IMR-90 (cell line): ENCODE results near the gene IQCE. TPM values are rescaled to one million over a fixed set of nuclear protein-coding genes. Genes with fewer than 3 reads are reported as not detected.

Source experiments
- ATAC-seq: fragments of 200-7000 bp; cut with Tn5 transposase; 2 replicates; pipeline ENCODE4 v1.9.1; 2020; ENCODE audit warnings: low read depth, mild to moderate bottlenecking, moderate library complexity
- BruUV-seq: library from RNA; stranded (reverse); fragments of 400-500 nt; replicated peaks from 2 replicates; lab custom pipeline; 2021; lab: Mats Ljungman, UMichigan
- CTCF ChIA-PET: fragments of 300-600 bp; formaldehyde crosslinking; extraction: SDS; loops from one replicate; lab custom pipeline; 2021; ENCODE audit warnings: antibody characterized with exemption; lab: Yijun Ruan, JAX
- POLR2A ChIA-PET: fragments of 300-600 bp; sonication (Branson Sonifier 250); formaldehyde crosslinking; loops from one replicate; lab custom pipeline; 2022; ENCODE audit warnings: antibody characterized with exemption; ENCODE audit not compliant: unreplicated experiment; lab: Charles Lee
- DNase-seq: peaks from one replicate; pipeline ENCODE4 v3.0.0; 2013
- H2AFZ ChIP-seq: replicated peaks from 2 replicates; pipeline ENCODE3; 2013; ENCODE audit warnings: low read length, mild to moderate bottlenecking; ENCODE audit not compliant: poor library complexity
- H2AK5ac ChIP-seq: 2 replicates; pipeline ENCODE4 v1.6.1; 2013; ENCODE audit warnings: low read depth, low read length, inconsistent platforms
- H2AK9ac ChIP-seq: replicated peaks from 2 replicates; pipeline ENCODE3; 2013; ENCODE audit warnings: mild to moderate bottlenecking, low read depth, low read length, moderate library complexity; ENCODE audit not compliant: poor library complexity
- H2BK120ac ChIP-seq: 2 replicates; pipeline ENCODE4 v1.6.1; 2013; ENCODE audit warnings: low read depth, low read length, inconsistent platforms
- H2BK15ac ChIP-seq: 3 replicates; pipeline ENCODE4 v1.6.1; 2013; ENCODE audit warnings: low read depth, low read length, inconsistent platforms
- H2BK20ac ChIP-seq: 2 replicates; pipeline ENCODE4 v1.6.1; 2013; ENCODE audit warnings: low read depth, mild to moderate bottlenecking, inconsistent platforms, low read length, moderate library complexity
- H2BK5ac ChIP-seq: 2 replicates; pipeline ENCODE4 v1.6.1; 2013; ENCODE audit warnings: mild to moderate bottlenecking, low read depth, low read length, inconsistent platforms; ENCODE audit not compliant: poor library complexity, severe bottlenecking
- H3K14ac ChIP-seq: replicated peaks from 2 replicates; pipeline ENCODE4 v1.6.1; 2013; ENCODE audit warnings: low read depth, low read length, inconsistent platforms
- H3K18ac ChIP-seq: 2 replicates; pipeline ENCODE4 v1.6.1; 2013; ENCODE audit warnings: low read depth, low read length, control low read depth
- H3K23ac ChIP-seq: 2 replicates; pipeline ENCODE4 v1.6.1; 2013; ENCODE audit warnings: low read depth, low read length, inconsistent platforms
- H3K27ac ChIP-seq: 2 replicates; pipeline ENCODE4 v1.5.1; 2013; ENCODE audit warnings: mild to moderate bottlenecking, control low read depth, low read length; ENCODE audit not compliant: insufficient read depth
- H3K27me3 ChIP-seq: 2 replicates; pipeline ENCODE4 v1.6.1; 2013; ENCODE audit warnings: low read length; ENCODE audit not compliant: control insufficient read depth, insufficient read depth
- H3K36me3 ChIP-seq: 2 replicates; pipeline ENCODE4 v1.6.1; 2013; ENCODE audit warnings: low read length, mixed read lengths; ENCODE audit not compliant: control insufficient read depth, insufficient read depth
- H3K4ac ChIP-seq: 2 replicates; pipeline ENCODE4 v1.6.1; 2013; ENCODE audit warnings: low read depth, low read length, inconsistent platforms
- H3K4me1 ChIP-seq: 2 replicates; pipeline ENCODE4 v1.6.1; 2013; ENCODE audit warnings: low read length, mixed read lengths; ENCODE audit not compliant: control insufficient read depth, insufficient read depth
- H3K4me2 ChIP-seq: 2 replicates; pipeline ENCODE4 v1.6.1; 2013; ENCODE audit warnings: low read depth, mild to moderate bottlenecking, control low read depth, low read length, moderate library complexity
- H3K4me3 ChIP-seq: 2 replicates; pipeline ENCODE4 v1.5.1; 2013; ENCODE audit warnings: low read depth, mild to moderate bottlenecking, control low read depth, low read length, moderate library complexity; ENCODE audit not compliant: insufficient read depth
- H3K56ac ChIP-seq: 2 replicates; pipeline ENCODE4 v1.6.1; 2013; ENCODE audit warnings: low read length, inconsistent platforms; ENCODE audit not compliant: insufficient read depth; ENCODE audit errors: extremely low read depth
- H3K79me1 ChIP-seq, 2 experiments: 2 replicates each; pipeline ENCODE4 v1.6.1; 2013; ENCODE audit warnings: low read length in 2 of 2, inconsistent platforms in 1 of 2, low read depth in 1 of 2
- H3K9ac ChIP-seq: 2 replicates; pipeline ENCODE4 v1.6.1; 2013; ENCODE audit warnings: low read depth, low read length, control low read depth
- H3K9me1 ChIP-seq: 2 replicates; pipeline ENCODE4 v1.6.1; 2013; ENCODE audit warnings: low read length, inconsistent platforms; ENCODE audit not compliant: insufficient read depth
- H3K9me3 ChIP-seq: 2 replicates; pipeline ENCODE4 v1.6.1; 2013; ENCODE audit warnings: low read length; ENCODE audit not compliant: control insufficient read depth, insufficient read depth
- H4K20me1 ChIP-seq: 2 replicates; pipeline ENCODE4 v1.6.1; 2013; ENCODE audit warnings: low read length, inconsistent platforms; ENCODE audit not compliant: insufficient read depth
- H4K5ac ChIP-seq: 2 replicates; pipeline ENCODE4 v1.6.1; 2013; ENCODE audit warnings: mild to moderate bottlenecking, low read depth, low read length, control low read depth
- H4K8ac ChIP-seq, 2 experiments: 2 replicates each; pipeline ENCODE4 v1.6.1; 2013; ENCODE audit warnings: low read depth in 2 of 2, low read length in 2 of 2, control low read depth in 1 of 2, inconsistent platforms in 1 of 2
- H4K91ac ChIP-seq: 2 replicates; pipeline ENCODE4 v1.6.1; 2013; ENCODE audit warnings: low read depth, low read length, inconsistent platforms; ENCODE audit not compliant: insufficient read depth
- BHLHE40 ChIP-seq: fragments of 150-350 bp; IDR thresholded peaks from 2 replicates; pipeline ENCODE4 v1.6.1; 2016; ENCODE audit warnings: mild to moderate bottlenecking, low read depth, low read length
- CEBPB ChIP-seq: IDR thresholded peaks from 2 replicates; pipeline ENCODE4 v1.6.1; 2012; ENCODE audit warnings: low read depth, low read length, improper control_type of control experiment
- CHD1 ChIP-seq: IDR thresholded peaks from 2 replicates; pipeline ENCODE4 v1.6.1; 2012; ENCODE audit warnings: low read depth, low read length, improper control_type of control experiment
- FOS ChIP-seq: fragments of 150-350 bp; IDR thresholded peaks from 2 replicates; pipeline ENCODE4 v1.6.1; 2016; ENCODE audit warnings: low read depth, low read length
- MAFK ChIP-seq: IDR thresholded peaks from 2 replicates; pipeline ENCODE4 v1.6.1; 2012; ENCODE audit warnings: low read depth, low read length, improper control_type of control experiment
- MAZ ChIP-seq: IDR thresholded peaks from 2 replicates; pipeline ENCODE4 v1.6.1; 2012; ENCODE audit warnings: low read depth, mild to moderate bottlenecking, low read length, improper control_type of control experiment, moderate library complexity, borderline replicate concordance
- MXI1 ChIP-seq: IDR thresholded peaks from 2 replicates; pipeline ENCODE4 v1.6.1; 2012; ENCODE audit warnings: low read depth, mild to moderate bottlenecking, low read length, moderate library complexity, borderline replicate concordance
- NFE2L2 ChIP-seq: fragments of 150-350 bp; IDR thresholded peaks from 2 replicates; pipeline ENCODE4 v1.6.1; 2016; ENCODE audit warnings: low read depth, mild to moderate bottlenecking, low read length
- POLR2A ChIP-seq: IDR thresholded peaks from 2 replicates; pipeline ENCODE4 v1.6.1; 2012; ENCODE audit warnings: mild to moderate bottlenecking, low read depth, low read length
- RAD21 ChIP-seq: IDR thresholded peaks from 2 replicates; pipeline ENCODE4 v1.6.1; 2012; ENCODE audit warnings: low read length, improper control_type of control experiment
- RCOR1 ChIP-seq: IDR thresholded peaks from 2 replicates; pipeline ENCODE4 v1.6.1; 2012; ENCODE audit warnings: mild to moderate bottlenecking, low read length, improper control_type of control experiment; ENCODE audit not compliant: insufficient replicate concordance
- RFX5 ChIP-seq: IDR thresholded peaks from 2 replicates; pipeline ENCODE4 v1.8.0; 2012; ENCODE audit warnings: low read depth, mild to moderate bottlenecking, low read length, moderate library complexity
- SMC3 ChIP-seq: fragments of 150-350 bp; IDR thresholded peaks from 2 replicates; pipeline ENCODE4 v1.6.1; 2016; ENCODE audit warnings: low read depth, mild to moderate bottlenecking, antibody characterized with exemption, low read length, moderate library complexity
- WGBS, 2 experiments: methylation state at CpG; one replicate each; pipeline versions ENCODE4 v1.1.5 to v1.1.7; 2013; ENCODE audit warnings: missing lambda C conversion rate in 2 of 2; ENCODE audit not compliant: insufficient read length in 1 of 2; ENCODE audit errors: extremely low coverage in 2 of 2; 5-methylcytosine and 5-hydroxymethylcytosine counted together
- dilution Hi-C: fragments of 300-500 bp; cut with HindIII; formaldehyde crosslinking; loops from one replicate; pipeline ENCODE4 v1.14.3; 2018; ENCODE audit warnings: low sequenced_read_pairs; ENCODE audit not compliant: unreplicated experiment
- in situ Hi-C: fragments of 300-500 bp; cut with MboI; formaldehyde crosslinking; loops from 3 replicates; pipeline ENCODE4 v1.14.3; 2019; ENCODE audit warnings: low sequenced_read_pairs, inconsistent platforms, mixed read lengths
- intact Hi-C: fragments of 100-400 bp; cut with micrococcal nuclease; formaldehyde crosslinking; loops from 2 replicates; pipeline ENCODE4 v1.10.0; 2022
- polyA plus RNA-seq, 3 experiments: library from polyadenylated mRNA; depleted of rRNA; stranded (reverse); fragments of >200 nt; gene quantifications; 2 replicates each; pipeline ENCODE4 v1.2.3, GENCODE V29; 2012; ENCODE audit warnings: low replicate concordance in 1 of 3
- total RNA-seq: library from RNA; depleted of rRNA; stranded (reverse); fragments of >200 nt; gene quantifications from 2 replicates; pipeline ENCODE4 v1.2.3, GENCODE V29; 2012
- TF ChIP-seq, protein P1 (sequence below): fragments of 150-350 bp; IDR thresholded peaks from 2 replicates; pipeline ENCODE4 v1.6.1; 2017; ENCODE audit warnings: mild to moderate bottlenecking, antibody characterized with exemption, low read length, low read depth
- TF ChIP-seq, protein P2 (sequence below): fragments of 150-350 bp; IDR thresholded peaks from 2 replicates; pipeline ENCODE4 v1.6.1; 2016; ENCODE audit warnings: low read depth, mild to moderate bottlenecking, low read length, moderate library complexity, borderline replicate concordance
- TF ChIP-seq, protein P3 (sequence below): conservative IDR thresholded peaks from 2 replicates; pipeline ENCODE4 v1.5.1; 2012; ENCODE audit warnings: mild to moderate bottlenecking, low read depth, low read length, improper control_type of control experiment

Gene IQCE
- total and polyA plus RNA-seq, 2 of the 4 experiments (the other 2 are of a cell fraction): 5.0 to 6.3 TPM

DNA sequence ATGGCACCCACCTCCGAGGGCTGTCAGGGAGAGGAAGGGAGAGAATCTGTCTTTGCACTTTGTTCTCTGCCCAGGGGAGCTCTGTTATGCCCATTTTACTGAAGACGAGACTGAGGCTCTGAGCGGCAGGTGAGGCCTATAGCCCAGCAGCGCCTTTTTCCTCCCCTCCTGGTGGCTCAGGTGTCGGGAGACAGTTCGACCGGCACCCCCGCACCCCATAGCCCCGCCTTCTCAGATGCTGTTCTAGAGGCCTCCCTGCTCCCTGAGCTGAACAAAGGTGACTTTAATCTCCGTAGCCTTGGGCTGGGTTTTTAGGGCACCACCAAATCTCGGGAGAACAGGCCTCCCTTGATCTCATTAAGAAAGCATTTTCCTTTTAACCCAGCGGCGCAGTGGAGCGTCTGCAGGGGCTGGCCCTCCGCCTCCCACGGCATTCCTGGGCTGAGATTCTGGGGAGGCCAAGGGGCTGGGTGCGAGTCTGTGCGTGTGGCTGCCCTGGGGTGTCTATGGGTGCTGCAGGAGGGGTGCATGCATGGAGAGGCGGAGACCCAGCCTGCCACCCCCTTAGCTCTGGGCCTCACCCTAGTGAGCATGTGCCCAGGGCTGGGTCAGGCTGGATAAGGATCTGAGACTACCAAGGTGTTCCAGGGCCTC, 35.9 kb upstream of the IQCE start:
- TF ChIP-seq FOS (no peak), SMC3 (no peak), CEBPB (no peak), MAFK (no peak), MAZ (no peak), CHD1 (no peak), MXI1 (no peak), RCOR1 (no peak), BHLHE40 (no peak), POLR2A (no peak), RAD21 (no peak), RFX5 (no peak), NFE2L2 (no peak)
- TF ChIP-seq, protein P1, sequence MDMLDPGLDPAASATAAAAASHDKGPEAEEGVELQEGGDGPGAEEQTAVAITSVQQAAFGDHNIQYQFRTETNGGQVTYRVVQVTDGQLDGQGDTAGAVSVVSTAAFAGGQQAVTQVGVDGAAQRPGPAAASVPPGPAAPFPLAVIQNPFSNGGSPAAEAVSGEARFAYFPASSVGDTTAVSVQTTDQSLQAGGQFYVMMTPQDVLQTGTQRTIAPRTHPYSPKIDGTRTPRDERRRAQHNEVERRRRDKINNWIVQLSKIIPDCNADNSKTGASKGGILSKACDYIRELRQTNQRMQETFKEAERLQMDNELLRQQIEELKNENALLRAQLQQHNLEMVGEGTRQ: no peak
- TF ChIP-seq, protein P2, sequence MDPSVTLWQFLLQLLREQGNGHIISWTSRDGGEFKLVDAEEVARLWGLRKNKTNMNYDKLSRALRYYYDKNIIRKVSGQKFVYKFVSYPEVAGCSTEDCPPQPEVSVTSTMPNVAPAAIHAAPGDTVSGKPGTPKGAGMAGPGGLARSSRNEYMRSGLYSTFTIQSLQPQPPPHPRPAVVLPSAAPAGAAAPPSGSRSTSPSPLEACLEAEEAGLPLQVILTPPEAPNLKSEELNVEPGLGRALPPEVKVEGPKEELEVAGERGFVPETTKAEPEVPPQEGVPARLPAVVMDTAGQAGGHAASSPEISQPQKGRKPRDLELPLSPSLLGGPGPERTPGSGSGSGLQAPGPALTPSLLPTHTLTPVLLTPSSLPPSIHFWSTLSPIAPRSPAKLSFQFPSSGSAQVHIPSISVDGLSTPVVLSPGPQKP: no peak
- TF ChIP-seq, protein P3, sequence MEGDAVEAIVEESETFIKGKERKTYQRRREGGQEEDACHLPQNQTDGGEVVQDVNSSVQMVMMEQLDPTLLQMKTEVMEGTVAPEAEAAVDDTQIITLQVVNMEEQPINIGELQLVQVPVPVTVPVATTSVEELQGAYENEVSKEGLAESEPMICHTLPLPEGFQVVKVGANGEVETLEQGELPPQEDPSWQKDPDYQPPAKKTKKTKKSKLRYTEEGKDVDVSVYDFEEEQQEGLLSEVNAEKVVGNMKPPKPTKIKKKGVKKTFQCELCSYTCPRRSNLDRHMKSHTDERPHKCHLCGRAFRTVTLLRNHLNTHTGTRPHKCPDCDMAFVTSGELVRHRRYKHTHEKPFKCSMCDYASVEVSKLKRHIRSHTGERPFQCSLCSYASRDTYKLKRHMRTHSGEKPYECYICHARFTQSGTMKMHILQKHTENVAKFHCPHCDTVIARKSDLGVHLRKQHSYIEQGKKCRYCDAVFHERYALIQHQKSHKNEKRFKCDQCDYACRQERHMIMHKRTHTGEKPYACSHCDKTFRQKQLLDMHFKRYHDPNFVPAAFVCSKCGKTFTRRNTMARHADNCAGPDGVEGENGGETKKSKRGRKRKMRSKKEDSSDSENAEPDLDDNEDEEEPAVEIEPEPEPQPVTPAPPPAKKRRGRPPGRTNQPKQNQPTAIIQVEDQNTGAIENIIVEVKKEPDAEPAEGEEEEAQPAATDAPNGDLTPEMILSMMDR: no peak
- no peak overlapping the region for H3K27ac ChIP-seq
- H3K14ac ChIP-seq: no peak overlapping the region
- no peak overlapping the region for H2AFZ ChIP-seq
- no peaks in the 10 kb centered on the region for H3K36me3 ChIP-seq
- no TSS peak for BruUV-seq
- intact Hi-C loops: no loop called here
- DNase-seq (no peak), ATAC-seq (no peak)
- H2AK9ac ChIP-seq: peak overlapping the region; percentile 68
- no peak overlapping the region for H2BK5ac ChIP-seq
- H4K5ac ChIP-seq: no peak overlapping the region
- no peak overlapping the region for H2BK15ac ChIP-seq
- H3K4me3 ChIP-seq: no peak overlapping the region
- peaks cover 22% of the 10 kb centered on the region for H3K4me1 ChIP-seq
- peak overlapping the region; percentile 59 for H2AK5ac ChIP-seq
- no peak overlapping the region for H2BK120ac ChIP-seq
- H3K9ac ChIP-seq: no peak overlapping the region
- H3K9me1 ChIP-seq: peaks cover 3% of the 10 kb centered on the region; the same call in 1 of the 2 replicates
- H3K79me1 ChIP-seq: peaks cover 0 to 4% of the 10 kb centered on the region in 2 experiments; a peak in 1 of 4 replicates
- H3K27me3 ChIP-seq: no peaks in the 10 kb centered on the region
- no peak overlapping the region for H3K4ac ChIP-seq
- no peak overlapping the region for H3K4me2 ChIP-seq
- in situ Hi-C loops: no loop called here
- no peak overlapping the region for H2BK20ac ChIP-seq
- ChIA-PET CTCF (no interaction called here), POLR2A (no interaction called here)
- H3K9me3 ChIP-seq: no peaks in the 10 kb centered on the region
- 100% methylated on average over 2 of the region's 19 CpGs; no CpG with 5 or more reads in 1 of the 2 experiments for WGBS, 2 experiments
- H4K20me1 ChIP-seq: 0 out of 2 replicates have a peak, but pooled peaks cover 9% of the 10 kb centered on the region
- no peak overlapping the region for H4K8ac ChIP-seq
- H3K56ac ChIP-seq: no peak overlapping the region
- H3K23ac ChIP-seq: no peak overlapping the region
- no peak overlapping the region; the same call in 1 of the 2 replicates for H4K91ac ChIP-seq
- dilution Hi-C loops: no loop called here
- no peak overlapping the region for H3K18ac ChIP-seq
